Osteoblast (primary cell): ENCODE results near the gene PDXK. TPM values are rescaled to one million over a fixed set of nuclear protein-coding genes. Genes with fewer than 3 reads are reported as not detected.

Source experiments
- DNase-seq: peaks from one replicate; pipeline ENCODE4 v3.0.0; 2011; ENCODE audit warnings: low spot score, mixed read lengths; ENCODE audit not compliant: insufficient read length; ENCODE audit errors: missing footprints
- H2AFZ ChIP-seq: 2 replicates; pipeline ENCODE4 v1.6.0; 2011; ENCODE audit warnings: mild to moderate bottlenecking, low read length
- H3K27ac ChIP-seq: 2 replicates; pipeline ENCODE4 v1.5.1; 2011; ENCODE audit warnings: mild to moderate bottlenecking, low read depth, low read length, moderate library complexity
- H3K27me3 ChIP-seq: 2 replicates; pipeline ENCODE4 v1.6.0; 2012; ENCODE audit warnings: mild to moderate bottlenecking, control low read depth, inconsistent platforms, low read length, moderate library complexity; ENCODE audit not compliant: insufficient read depth
- H3K36me3 ChIP-seq: 2 replicates; pipeline ENCODE4 v1.5.1; 2011; ENCODE audit warnings: mild to moderate bottlenecking, low read length, control low read depth, moderate library complexity; ENCODE audit not compliant: insufficient read depth
- H3K4me1 ChIP-seq: 2 replicates; pipeline ENCODE4 v1.5.1; 2011; ENCODE audit warnings: mild to moderate bottlenecking, low read length, control low read depth, moderate library complexity; ENCODE audit not compliant: insufficient read depth
- H3K4me2 ChIP-seq: 2 replicates; pipeline ENCODE4 v1.6.0; 2011; ENCODE audit warnings: mild to moderate bottlenecking, low read length; ENCODE audit not compliant: insufficient read depth
- H3K4me3 ChIP-seq: fragments of 200-600 bp; sonication (generic); 3 replicates; pipeline ENCODE4 v1.5.1; 2012; ENCODE audit warnings: mild to moderate bottlenecking, low read length, inconsistent platforms; ENCODE audit not compliant: insufficient read depth
- H3K79me2 ChIP-seq: 2 replicates; pipeline ENCODE4 v1.6.0; 2012; ENCODE audit warnings: mild to moderate bottlenecking, low read length, control low read depth, inconsistent platforms; ENCODE audit not compliant: insufficient read depth
- H3K9me3 ChIP-seq: 2 replicates; pipeline ENCODE4 v1.5.1; 2011; ENCODE audit warnings: low read depth, low read length, control low read depth
- H4K20me1 ChIP-seq: 2 replicates; pipeline ENCODE4 v1.6.0; 2012; ENCODE audit warnings: mild to moderate bottlenecking, low read length, control low read depth; ENCODE audit not compliant: insufficient read depth
- small RNA-seq: library from RNA; depleted of rRNA; stranded (forward); fragments of <200 nt; gene quantifications from one replicate; pipeline ENCODE3, GENCODE V24; 2012
- total RNA-seq: library from RNA; depleted of rRNA; stranded (reverse); fragments of >200 nt; gene quantifications from 2 replicates; pipeline ENCODE4 v1.2.3, GENCODE V29; 2012
- TF ChIP-seq, protein P1 (sequence below): IDR thresholded peaks from 2 replicates; pipeline ENCODE4 v1.5.1; 2011; ENCODE audit warnings: mild to moderate bottlenecking, low read depth, low read length, moderate library complexity; ENCODE audit errors: extremely low read depth

PDXK gene
- total RNA-seq, 1 donor: 89.4 TPM

DNA sequence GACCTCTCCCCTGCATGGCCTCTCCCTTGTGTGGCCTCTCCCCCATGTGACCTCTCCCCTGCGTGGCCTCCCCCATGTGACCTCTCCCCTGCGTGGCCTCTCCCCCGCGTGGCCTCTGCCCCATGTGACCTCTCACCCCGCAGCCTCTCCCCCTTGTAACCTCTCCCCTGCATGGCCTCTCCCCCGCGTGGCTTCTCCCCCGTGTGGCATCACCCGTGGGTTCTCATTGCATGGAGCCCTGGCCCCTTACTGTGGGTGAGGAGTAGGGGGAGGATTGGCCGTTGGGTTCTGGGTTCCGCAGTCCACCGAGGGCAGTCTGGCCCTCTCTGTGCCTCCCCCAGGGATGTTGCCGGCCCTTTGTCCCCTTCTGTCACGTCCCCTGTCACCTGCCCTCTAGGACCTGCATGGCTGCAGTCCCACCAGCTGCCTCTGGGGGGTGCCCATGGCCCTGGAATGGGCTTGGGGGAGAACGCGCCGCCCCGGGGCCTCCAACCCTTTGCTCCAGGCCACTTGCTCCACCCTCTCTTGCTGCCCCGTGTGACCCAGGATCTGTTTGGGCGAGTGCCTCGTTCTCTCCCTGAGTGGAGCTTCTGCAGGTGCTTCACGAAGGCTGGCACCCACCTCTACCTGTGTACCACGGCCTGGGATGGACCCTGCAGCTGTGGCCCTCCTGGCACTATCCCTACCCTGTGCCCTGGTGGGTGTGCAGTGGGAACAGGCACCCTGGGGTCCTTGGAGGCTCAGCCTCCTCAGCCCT, 91.8 kb downstream of the PDXK start:
- Histone ChIP-seq H3K4me1 (peaks cover 2% of the 10 kb centered on the region), H3K36me3 (no peaks in the 10 kb centered on the region), H3K9me3 (no peaks in the 10 kb centered on the region), H2AFZ (no peak overlapping the region), H3K4me2 (peak overlapping the region; percentile 40), H3K27me3 (peaks cover 7% of the 10 kb centered on the region), H3K79me2 (no peaks in the 10 kb centered on the region), H3K4me3 (no peak overlapping the region), H3K27ac (no peak overlapping the region), H4K20me1 (peaks cover 4% of the 10 kb centered on the region)
- TF ChIP-seq, protein P1, sequence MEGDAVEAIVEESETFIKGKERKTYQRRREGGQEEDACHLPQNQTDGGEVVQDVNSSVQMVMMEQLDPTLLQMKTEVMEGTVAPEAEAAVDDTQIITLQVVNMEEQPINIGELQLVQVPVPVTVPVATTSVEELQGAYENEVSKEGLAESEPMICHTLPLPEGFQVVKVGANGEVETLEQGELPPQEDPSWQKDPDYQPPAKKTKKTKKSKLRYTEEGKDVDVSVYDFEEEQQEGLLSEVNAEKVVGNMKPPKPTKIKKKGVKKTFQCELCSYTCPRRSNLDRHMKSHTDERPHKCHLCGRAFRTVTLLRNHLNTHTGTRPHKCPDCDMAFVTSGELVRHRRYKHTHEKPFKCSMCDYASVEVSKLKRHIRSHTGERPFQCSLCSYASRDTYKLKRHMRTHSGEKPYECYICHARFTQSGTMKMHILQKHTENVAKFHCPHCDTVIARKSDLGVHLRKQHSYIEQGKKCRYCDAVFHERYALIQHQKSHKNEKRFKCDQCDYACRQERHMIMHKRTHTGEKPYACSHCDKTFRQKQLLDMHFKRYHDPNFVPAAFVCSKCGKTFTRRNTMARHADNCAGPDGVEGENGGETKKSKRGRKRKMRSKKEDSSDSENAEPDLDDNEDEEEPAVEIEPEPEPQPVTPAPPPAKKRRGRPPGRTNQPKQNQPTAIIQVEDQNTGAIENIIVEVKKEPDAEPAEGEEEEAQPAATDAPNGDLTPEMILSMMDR: peak; percentile 86
- DNase-seq: peak; percentile 100

DNA sequence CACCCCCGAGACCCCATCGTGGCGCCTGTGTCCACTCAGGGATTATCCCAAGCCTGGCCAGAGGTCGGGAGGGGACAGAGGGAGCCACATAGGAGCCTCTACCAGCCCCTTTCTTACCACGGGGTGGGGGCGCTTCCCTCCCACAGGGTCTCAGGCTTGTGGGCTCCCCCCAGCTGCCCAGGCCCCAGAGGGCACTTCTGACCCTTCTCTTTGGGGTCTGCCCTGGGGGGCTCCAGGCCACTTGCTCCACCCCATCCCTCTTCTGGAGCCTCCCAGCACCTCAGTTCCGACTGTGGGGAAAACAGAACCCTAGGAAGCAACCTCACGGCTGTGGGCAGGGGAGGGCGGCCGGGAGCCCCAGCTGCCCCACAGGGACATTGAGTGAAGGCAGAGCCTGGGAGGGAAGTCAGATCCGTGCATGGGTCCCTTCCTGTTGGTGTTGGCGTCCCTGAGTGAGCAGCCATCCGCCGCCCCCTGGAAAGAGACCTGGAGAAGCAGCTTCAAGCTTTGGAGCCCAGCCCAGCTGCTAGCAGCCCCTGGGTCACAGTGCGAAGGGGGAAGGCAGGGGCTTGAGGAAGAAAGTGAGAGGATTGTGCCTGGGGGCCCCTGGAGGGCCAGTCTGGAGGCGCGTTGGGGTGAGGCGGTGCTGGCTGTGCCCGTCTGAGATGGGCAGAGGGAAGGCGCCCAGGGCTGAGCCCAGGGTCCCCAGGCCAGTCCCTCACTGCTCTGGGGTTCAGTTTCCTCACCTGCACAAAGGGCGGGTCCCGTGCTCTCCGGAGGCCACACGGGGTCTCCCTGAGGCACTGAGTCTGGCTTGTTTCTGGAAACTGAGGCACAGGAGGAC, 92.6 kb downstream of the PDXK start:
- Histone ChIP-seq H3K36me3 (no peaks in the 10 kb centered on the region), H3K27ac (no peak overlapping the region), H3K27me3 (peaks cover 7% of the 10 kb centered on the region), H3K4me1 (peaks cover 2% of the 10 kb centered on the region), H3K9me3 (no peaks in the 10 kb centered on the region), H2AFZ (no peak overlapping the region), H4K20me1 (no peaks in the 10 kb centered on the region), H3K4me2 (peak overlapping the region; percentile 40), H3K79me2 (no peaks in the 10 kb centered on the region), H3K4me3 (no peak overlapping the region)
- TF ChIP-seq, protein P1: no peak
- DNase-seq: peak; percentile 87

Small RNA genes within 50 kb of the gene (small RNA-seq; reads per million reads assigned to genes)
- gene AP001052.1: not detected

Other genes with a start within 250 kb of the PDXK start
- gene HSF2BP, start 59.6 kb upstream of the PDXK start, total RNA-seq: 1.8 and 2.1 TPM in 2 replicates
- 17.4 TPM in 2 replicates for gene RRP1B, start 59.6 kb upstream of the PDXK start, total RNA-seq
- 14.8 and 18.3 TPM in 2 replicates for gene CSTB, start 57.2 kb downstream of the PDXK start, total RNA-seq
- 16.5 and 18.5 TPM in 2 replicates for gene RRP1, start 70.4 kb downstream of the PDXK start, total RNA-seq
- 37.4 and 47.4 TPM in 2 replicates for gene AGPAT3, start 146.1 kb downstream of the PDXK start, total RNA-seq